Measurements from ENCODE around the gene PLEKHD1. TPM values are rescaled to one million over a fixed set of nuclear protein-coding genes. Genes with fewer than 3 reads are reported as not detected.

The PLEKHD1 gene
- total RNA-seq, 2 experiments from 2014 or later = 0.09 to 0.19 TPM

DNA sequence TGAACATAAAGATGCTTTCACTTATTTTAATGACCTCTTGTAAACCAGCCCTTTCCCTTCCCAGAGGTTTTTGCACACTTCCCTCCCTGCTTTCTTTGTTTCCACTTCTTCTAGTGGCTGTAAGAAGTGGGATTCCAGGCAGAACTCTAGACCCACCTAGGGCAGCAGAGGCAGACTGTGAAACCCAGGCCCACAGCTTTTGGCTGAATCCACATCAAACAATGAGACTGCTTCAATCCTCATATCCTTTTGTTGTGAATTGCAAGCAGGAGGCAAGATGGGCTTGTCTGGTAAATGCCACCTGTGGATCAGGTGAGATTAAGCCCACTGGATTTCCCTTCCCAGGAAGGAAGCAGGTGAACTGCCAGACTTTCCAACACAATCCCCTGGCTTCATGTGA, 77.4 kb downstream of the PLEKHD1 start:
- Histone ChIP-seq H3K4me2 (ENCODE audit: low read length) (no peak overlapping the region), H3K4me1 (ENCODE audit: insufficient read depth, low read length, poor library complexity, severe bottlenecking) (no peaks in the 10 kb centered on the region), H3K4me3 (ENCODE audit: low read depth, low read length, poor library complexity, severe bottlenecking) (no peak overlapping the region), H2AFZ (ENCODE audit: low read length) (no peak overlapping the region), H3K36me3 (ENCODE audit: insufficient read depth, low read length) (no peaks in the 10 kb centered on the region), H3K9me3 (ENCODE audit: low read length) (no peaks in the 10 kb centered on the region), H3K9me2 (ENCODE audit: insufficient read depth, low read length) (no peaks in the 10 kb centered on the region), H3K27ac (ENCODE audit: low read depth, low read length, poor library complexity, severe bottlenecking) (no peak overlapping the region), H4K20me1 (ENCODE audit: insufficient read depth, low read length) (no peaks in the 10 kb centered on the region), H3K79me2 (ENCODE audit: insufficient read depth, low read depth, low read length) (no peaks in the 10 kb centered on the region)
- intact Hi-C loops (cut with micrococcal nuclease; ENCODE audit: unreplicated experiment) = no loop called here
- POLR2A ChIA-PET = interaction anchor here (1.4 kb wide), 1 partner anchor 18 kb away, joined by 4 read pairs; no protein-coding TSS in a partner anchor
- CTCF ChIA-PET (ENCODE audit: unreplicated experiment) = no interaction called here
- no TSS peak for BruUV-seq (replicated peaks)
- TF ChIP-seq, protein P1, sequence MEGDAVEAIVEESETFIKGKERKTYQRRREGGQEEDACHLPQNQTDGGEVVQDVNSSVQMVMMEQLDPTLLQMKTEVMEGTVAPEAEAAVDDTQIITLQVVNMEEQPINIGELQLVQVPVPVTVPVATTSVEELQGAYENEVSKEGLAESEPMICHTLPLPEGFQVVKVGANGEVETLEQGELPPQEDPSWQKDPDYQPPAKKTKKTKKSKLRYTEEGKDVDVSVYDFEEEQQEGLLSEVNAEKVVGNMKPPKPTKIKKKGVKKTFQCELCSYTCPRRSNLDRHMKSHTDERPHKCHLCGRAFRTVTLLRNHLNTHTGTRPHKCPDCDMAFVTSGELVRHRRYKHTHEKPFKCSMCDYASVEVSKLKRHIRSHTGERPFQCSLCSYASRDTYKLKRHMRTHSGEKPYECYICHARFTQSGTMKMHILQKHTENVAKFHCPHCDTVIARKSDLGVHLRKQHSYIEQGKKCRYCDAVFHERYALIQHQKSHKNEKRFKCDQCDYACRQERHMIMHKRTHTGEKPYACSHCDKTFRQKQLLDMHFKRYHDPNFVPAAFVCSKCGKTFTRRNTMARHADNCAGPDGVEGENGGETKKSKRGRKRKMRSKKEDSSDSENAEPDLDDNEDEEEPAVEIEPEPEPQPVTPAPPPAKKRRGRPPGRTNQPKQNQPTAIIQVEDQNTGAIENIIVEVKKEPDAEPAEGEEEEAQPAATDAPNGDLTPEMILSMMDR (conservative IDR thresholded peaks at IDR 0.05; ENCODE audit: low read length) = no peak
- TF ChIP-seq EZH2phosphoT487 (IDR thresholded peaks at IDR 0.05; ENCODE audit: borderline replicate concordance, low read depth, low read length) = no peak
- DNase-seq (ENCODE audit: low spot score) = no peak

DNA sequence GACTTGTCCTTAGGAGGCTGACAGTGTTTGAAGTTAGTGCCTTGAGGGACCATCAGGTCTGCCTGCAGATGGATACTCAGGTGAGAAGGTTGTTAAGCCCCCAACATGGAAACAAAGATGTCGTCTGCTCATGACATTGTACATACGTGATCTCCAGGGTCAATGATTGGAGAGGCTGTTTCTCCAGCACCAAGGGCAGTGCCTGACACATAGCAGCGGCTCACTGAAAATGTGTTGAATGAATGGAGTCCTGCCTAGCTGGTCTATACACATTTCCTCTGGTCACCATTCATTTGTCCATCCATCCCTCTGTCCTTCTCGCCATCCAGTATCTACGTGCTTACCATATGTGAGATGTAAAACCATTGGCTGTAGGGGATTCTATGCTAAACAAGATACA, 83.0 kb downstream of the PLEKHD1 start:
- ChIA-PET CTCF (ENCODE audit: unreplicated experiment) (no interaction called here), POLR2A (no interaction called here)
- no peaks in the 10 kb centered on the region for H3K9me2 ChIP-seq (ENCODE audit: insufficient read depth, low read length)

DNA sequence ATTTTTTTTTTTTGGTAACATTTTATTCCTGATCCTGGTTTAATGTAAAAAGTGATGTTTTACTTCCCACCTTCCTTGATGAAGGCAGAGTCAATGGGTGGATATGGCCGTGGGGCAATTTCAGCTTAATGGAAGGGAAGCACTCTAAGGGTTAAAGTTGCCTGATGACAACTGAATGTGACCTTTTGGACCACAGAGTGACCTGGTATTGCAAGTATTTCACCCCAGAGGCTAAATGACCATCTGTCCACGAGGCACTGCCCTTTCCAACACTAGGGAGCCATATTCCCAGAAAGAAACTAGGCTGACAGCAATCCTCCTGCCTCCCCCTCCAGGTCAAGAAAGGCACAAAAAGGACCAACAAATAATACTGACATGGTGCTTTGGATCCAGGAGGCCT, 85.3 kb downstream of the PLEKHD1 start:
- H3K27ac ChIP-seq (ENCODE audit: low read depth, low read length, poor library complexity, severe bottlenecking) = no peak overlapping the region
- TF ChIP-seq, protein P1 (conservative IDR thresholded peaks at IDR 0.05; ENCODE audit: low read length) = no peak
- no peak for TF ChIP-seq EZH2phosphoT487 (IDR thresholded peaks at IDR 0.05; ENCODE audit: borderline replicate concordance, low read depth, low read length)
- ChIA-PET POLR2A (interaction anchor here (0.5 kb wide), 1 partner anchor 527 kb away, joined by 3 read pairs; no protein-coding TSS in a partner anchor), CTCF (ENCODE audit: unreplicated experiment) (no interaction called here)
- no peak overlapping the region for H2AFZ ChIP-seq (ENCODE audit: low read length)
- H3K9me3 ChIP-seq (ENCODE audit: low read length) = no peaks in the 10 kb centered on the region
- H3K9me2 ChIP-seq (ENCODE audit: insufficient read depth, low read length) = no peaks in the 10 kb centered on the region
- H3K4me2 ChIP-seq (ENCODE audit: low read length) = no peak overlapping the region
- BruUV-seq (replicated peaks) = no TSS peak
- H3K4me1 ChIP-seq (ENCODE audit: insufficient read depth, low read length, poor library complexity, severe bottlenecking) = no peaks in the 10 kb centered on the region
- no peaks in the 10 kb centered on the region for H3K79me2 ChIP-seq (ENCODE audit: insufficient read depth, low read depth, low read length)
- no peak overlapping the region for H3K4me3 ChIP-seq (ENCODE audit: low read depth, low read length, poor library complexity, severe bottlenecking)
- no peaks in the 10 kb centered on the region for H3K36me3 ChIP-seq (ENCODE audit: insufficient read depth, low read length)
- DNase-seq (ENCODE audit: low spot score) = no peak
- intact Hi-C loops (cut with micrococcal nuclease; ENCODE audit: unreplicated experiment) = no loop called here
- H4K20me1 ChIP-seq (ENCODE audit: insufficient read depth, low read length) = no peaks in the 10 kb centered on the region

More for the DNA sequence above, 83.0 kb downstream of the PLEKHD1 start:
- Histone ChIP-seq H3K4me3 (ENCODE audit: low read depth, low read length, poor library complexity, severe bottlenecking) (no peak overlapping the region), H3K4me2 (ENCODE audit: low read length) (no peak overlapping the region), H3K36me3 (ENCODE audit: insufficient read depth, low read length) (no peaks in the 10 kb centered on the region), H3K4me1 (ENCODE audit: insufficient read depth, low read length, poor library complexity, severe bottlenecking) (no peaks in the 10 kb centered on the region), H4K20me1 (ENCODE audit: insufficient read depth, low read length) (no peaks in the 10 kb centered on the region), H2AFZ (ENCODE audit: low read length) (no peak overlapping the region), H3K79me2 (ENCODE audit: insufficient read depth, low read depth, low read length) (no peaks in the 10 kb centered on the region), H3K27ac (ENCODE audit: low read depth, low read length, poor library complexity, severe bottlenecking) (no peak overlapping the region), H3K9me3 (ENCODE audit: low read length) (no peaks in the 10 kb centered on the region)
- intact Hi-C loops (cut with micrococcal nuclease; ENCODE audit: unreplicated experiment) = no loop called here
- TF ChIP-seq, protein P1 (conservative IDR thresholded peaks at IDR 0.05; ENCODE audit: low read length) = no peak
- no peak for TF ChIP-seq EZH2phosphoT487 (IDR thresholded peaks at IDR 0.05; ENCODE audit: borderline replicate concordance, low read depth, low read length)
- BruUV-seq (replicated peaks) = no TSS peak
- no peak for DNase-seq (ENCODE audit: low spot score)

All from OCI-LY7 (cell line).